GM06990 (cell line): ENCODE data around the gene LUC7L.

Experiments used
- DNase-seq: peaks from one replicate; pipeline ENCODE4 v3.0.0-alpha.2; 2011; ENCODE audit not compliant: insufficient read length; ENCODE audit errors: extremely low read depth
- H3K27me3 ChIP-seq: replicated peaks from 2 replicates; pipeline ENCODE4 v1.6.0; 2011; ENCODE audit warnings: low read length; ENCODE audit not compliant: control insufficient read depth, insufficient read depth
- H3K36me3 ChIP-seq: 2 replicates; pipeline ENCODE4 v1.5.1; 2011; ENCODE audit warnings: low read length; ENCODE audit not compliant: control insufficient read depth, insufficient read depth
- H3K4me3 ChIP-seq: replicated peaks from 2 replicates; pipeline ENCODE4 v1.5.1; 2011; ENCODE audit warnings: low read depth, mild to moderate bottlenecking, control low read depth, low read length
- CTCF ChIP-seq: IDR thresholded peaks from 2 replicates; pipeline ENCODE4 v1.5.1; 2011; ENCODE audit warnings: low read length, control low read depth, mild to moderate bottlenecking, inconsistent platforms; ENCODE audit not compliant: insufficient read depth, poor library complexity, severe bottlenecking

The LUC7L gene

GRCh38 chr16:143047-143446 is 86.2 kb downstream of the LUC7L start:
- Histone ChIP-seq H3K36me3 (no peaks in the 10 kb centered on the region), H3K4me3 (no peak overlapping the region), H3K27me3 (no peaks in the 10 kb centered on the region)
- no peak for DNase-seq
- no peak for TF ChIP-seq CTCF

- TF ChIP-seq CTCF = no peak
- Histone ChIP-seq H3K36me3 (no peaks in the 10 kb centered on the region), H3K27me3 (no peaks in the 10 kb centered on the region), H3K4me3 (no peak overlapping the region)
- no peak for DNase-seq
These were observed 86.8 kb downstream of the LUC7L start for GRCh38 chr16:142405-142967.

GRCh38 chr16:140175-140857 is 88.9 kb downstream of the LUC7L start:
- H3K4me3 ChIP-seq = no peak overlapping the region
- TF ChIP-seq CTCF = no peak
- DNase-seq = no peak
- no peaks in the 10 kb centered on the region for H3K27me3 ChIP-seq
- H3K36me3 ChIP-seq = no peaks in the 10 kb centered on the region
